ENCODE data around the gene SH3RF3. TPM values are rescaled to one million over a fixed set of nuclear protein-coding genes. Genes with fewer than 3 reads are reported as not detected.

The SH3RF3 gene
- total RNA-seq, 1 donor from 2014 or later, result 1.7 TPM

- TF ChIP-seq CTCF (IDR thresholded peaks at IDR 0.05; ENCODE audit: partially characterized antibody, unreplicated experiment), result peak; percentile 90
- peak; percentile 94 for DNase-seq
- peaks cover 6% of the 10 kb centered on the region for H3K9me3 Mint-ChIP-seq (ENCODE audit: unreplicated experiment)
- peaks cover 4% of the 10 kb centered on the region for H3K4me1 Mint-ChIP-seq (ENCODE audit: low read depth, unreplicated experiment)
- no peak overlapping the region for H3K27ac Mint-ChIP-seq (ENCODE audit: unreplicated experiment)
- H3K4me3 Mint-ChIP-seq (ENCODE audit: unreplicated experiment), result peak overlapping the region; percentile 79
- no peaks in the 10 kb centered on the region for H3K36me3 Mint-ChIP-seq (ENCODE audit: unreplicated experiment)
- H3K27me3 Mint-ChIP-seq (ENCODE audit: unreplicated experiment), result peaks cover 5% of the 10 kb centered on the region
Measured at GRCh38 chr2:109128048-109128615, 873 bp upstream of the SH3RF3 start.

- no peaks in the 10 kb centered on the region for H3K36me3 Mint-ChIP-seq (ENCODE audit: unreplicated experiment)
- peaks cover 5% of the 10 kb centered on the region for H3K27me3 Mint-ChIP-seq (ENCODE audit: unreplicated experiment)
Measured at GRCh38 chr2:109129356-109129920, 433 bp downstream of the SH3RF3 start.

GRCh38 chr2:109129921-109130722 lies 1.1 kb downstream of the SH3RF3 start:
- Mint-ChIP-seq H3K27me3 (ENCODE audit: unreplicated experiment) (peaks cover 5% of the 10 kb centered on the region), H3K27ac (ENCODE audit: unreplicated experiment) (no peak overlapping the region), H3K9me3 (ENCODE audit: unreplicated experiment) (peaks cover 3% of the 10 kb centered on the region), H3K4me3 (ENCODE audit: unreplicated experiment) (peak overlapping the region; percentile 87), H3K36me3 (ENCODE audit: unreplicated experiment) (no peaks in the 10 kb centered on the region), H3K4me1 (ENCODE audit: low read depth, unreplicated experiment) (peaks cover 4% of the 10 kb centered on the region)
- no peak for DNase-seq
- no peak for TF ChIP-seq CTCF (IDR thresholded peaks at IDR 0.05; ENCODE audit: partially characterized antibody, unreplicated experiment)

More at GRCh38 chr2:109129356-109129920, 433 bp downstream of the SH3RF3 start:
- peak; percentile 67 for DNase-seq
- H3K4me1 Mint-ChIP-seq (ENCODE audit: low read depth, unreplicated experiment), result peaks cover 4% of the 10 kb centered on the region
- TF ChIP-seq CTCF (IDR thresholded peaks at IDR 0.05; ENCODE audit: partially characterized antibody, unreplicated experiment), result no peak
- peaks cover 3% of the 10 kb centered on the region for H3K9me3 Mint-ChIP-seq (ENCODE audit: unreplicated experiment)
- no peak overlapping the region for H3K27ac Mint-ChIP-seq (ENCODE audit: unreplicated experiment)
- peak overlapping the region; percentile 49 for H3K4me3 Mint-ChIP-seq (ENCODE audit: unreplicated experiment)

- Mint-ChIP-seq H3K27me3 (ENCODE audit: unreplicated experiment) (peaks cover 7% of the 10 kb centered on the region), H3K27ac (ENCODE audit: unreplicated experiment) (no peak overlapping the region), H3K4me3 (ENCODE audit: unreplicated experiment) (peak overlapping the region; percentile 58), H3K4me1 (ENCODE audit: low read depth, unreplicated experiment) (peaks cover 6% of the 10 kb centered on the region), H3K36me3 (ENCODE audit: unreplicated experiment) (no peaks in the 10 kb centered on the region), H3K9me3 (ENCODE audit: unreplicated experiment) (peaks cover 3% of the 10 kb centered on the region)
- no peak for DNase-seq
- TF ChIP-seq CTCF (IDR thresholded peaks at IDR 0.05; ENCODE audit: partially characterized antibody, unreplicated experiment), result no peak
Measured at GRCh38 chr2:109130723-109130995, 1.7 kb downstream of the SH3RF3 start.

GRCh38 chr2:109131777-109132176 lies 2.8 kb downstream of the SH3RF3 start:
- DNase-seq, result no peak
- peaks cover 6% of the 10 kb centered on the region for H3K9me3 Mint-ChIP-seq (ENCODE audit: unreplicated experiment)
- H3K4me3 Mint-ChIP-seq (ENCODE audit: unreplicated experiment), result no peak overlapping the region
- no peaks in the 10 kb centered on the region for H3K36me3 Mint-ChIP-seq (ENCODE audit: unreplicated experiment)
- peaks cover 7% of the 10 kb centered on the region for H3K27me3 Mint-ChIP-seq (ENCODE audit: unreplicated experiment)
- no peak for TF ChIP-seq CTCF (IDR thresholded peaks at IDR 0.05; ENCODE audit: partially characterized antibody, unreplicated experiment)
- H3K27ac Mint-ChIP-seq (ENCODE audit: unreplicated experiment), result no peak overlapping the region
- H3K4me1 Mint-ChIP-seq (ENCODE audit: low read depth, unreplicated experiment), result peaks cover 13% of the 10 kb centered on the region

Data from glutamatergic neuron (in vitro differentiated cells).